DMS153 treated with DMSO at 0.1 percent for 48 hours (cell line): ENCODE data around the gene IRX4.

Source experiments
- DNase-seq: peaks from one replicate; lab custom pipeline; 2025; ENCODE audit not compliant: unreplicated experiment; lab: John Stamatoyannopoulos, UW

Gene IRX4

DNA sequence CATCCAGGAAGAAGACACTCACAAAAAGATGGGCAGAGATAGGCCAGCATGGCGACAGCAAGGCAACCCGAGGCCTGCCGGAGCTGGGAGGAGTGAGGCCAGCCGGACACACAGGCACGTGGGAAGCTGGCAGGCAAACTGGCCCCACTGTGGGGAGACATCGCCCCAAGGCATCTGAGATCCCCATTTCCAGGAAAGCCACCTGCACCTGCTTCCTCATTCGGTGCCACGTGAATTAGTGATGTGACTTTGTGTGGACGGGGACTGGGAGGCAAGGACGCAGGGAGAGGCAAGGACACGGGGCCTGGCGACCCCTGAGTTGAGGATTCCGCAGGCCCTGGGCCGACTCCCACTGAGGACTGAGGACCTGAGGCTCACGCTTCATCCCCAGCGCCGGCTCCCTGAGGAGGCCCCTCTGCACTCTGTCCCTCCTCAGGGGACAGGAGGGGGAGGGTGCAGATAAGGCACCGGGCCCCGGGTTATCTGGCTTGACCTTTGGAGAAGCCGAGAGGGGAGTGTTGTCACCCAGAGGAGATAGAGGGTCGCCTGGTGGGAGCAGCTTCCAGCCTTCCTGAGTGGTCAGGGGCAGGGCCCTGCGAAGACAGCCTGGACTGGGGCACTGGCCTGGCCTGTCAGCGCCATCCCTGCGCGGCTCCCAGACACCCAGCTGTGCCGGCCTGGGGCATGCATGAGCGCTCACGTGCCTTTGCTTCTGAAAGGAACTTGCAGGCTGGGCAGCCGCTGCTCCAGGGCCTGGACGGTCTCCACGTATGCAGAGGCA lies 41.8 kb downstream of the IRX4 start:
- no peak for DNase-seq

DNA sequence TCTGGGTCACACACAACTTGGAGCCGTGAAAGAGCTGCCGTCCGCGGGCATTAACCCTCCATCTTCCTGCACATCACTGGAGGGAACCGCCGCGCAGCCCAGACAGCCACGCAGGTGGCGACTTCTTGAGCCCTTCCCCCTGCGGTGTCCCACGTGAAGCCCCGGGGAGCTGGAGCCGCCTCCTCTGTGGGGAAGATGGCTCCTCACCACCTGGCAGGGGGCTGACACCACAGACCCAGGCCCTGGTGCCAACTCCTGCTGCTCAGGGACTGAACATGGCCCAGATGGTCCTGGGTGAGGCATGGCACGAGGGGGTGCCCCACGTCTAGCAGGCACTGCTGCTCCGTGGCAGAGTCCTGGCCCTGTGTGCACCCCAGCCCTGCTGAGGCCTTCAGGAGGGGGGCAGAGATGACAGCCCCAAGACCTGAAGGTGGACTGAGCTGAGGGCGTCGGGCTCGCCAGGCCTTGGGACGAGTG lies 42.6 kb downstream of the IRX4 start:
- no peak for DNase-seq

GRCh38 chr5:1838013-1838412 lies 44.7 kb downstream of the IRX4 start:
- no peak for DNase-seq

DNA sequence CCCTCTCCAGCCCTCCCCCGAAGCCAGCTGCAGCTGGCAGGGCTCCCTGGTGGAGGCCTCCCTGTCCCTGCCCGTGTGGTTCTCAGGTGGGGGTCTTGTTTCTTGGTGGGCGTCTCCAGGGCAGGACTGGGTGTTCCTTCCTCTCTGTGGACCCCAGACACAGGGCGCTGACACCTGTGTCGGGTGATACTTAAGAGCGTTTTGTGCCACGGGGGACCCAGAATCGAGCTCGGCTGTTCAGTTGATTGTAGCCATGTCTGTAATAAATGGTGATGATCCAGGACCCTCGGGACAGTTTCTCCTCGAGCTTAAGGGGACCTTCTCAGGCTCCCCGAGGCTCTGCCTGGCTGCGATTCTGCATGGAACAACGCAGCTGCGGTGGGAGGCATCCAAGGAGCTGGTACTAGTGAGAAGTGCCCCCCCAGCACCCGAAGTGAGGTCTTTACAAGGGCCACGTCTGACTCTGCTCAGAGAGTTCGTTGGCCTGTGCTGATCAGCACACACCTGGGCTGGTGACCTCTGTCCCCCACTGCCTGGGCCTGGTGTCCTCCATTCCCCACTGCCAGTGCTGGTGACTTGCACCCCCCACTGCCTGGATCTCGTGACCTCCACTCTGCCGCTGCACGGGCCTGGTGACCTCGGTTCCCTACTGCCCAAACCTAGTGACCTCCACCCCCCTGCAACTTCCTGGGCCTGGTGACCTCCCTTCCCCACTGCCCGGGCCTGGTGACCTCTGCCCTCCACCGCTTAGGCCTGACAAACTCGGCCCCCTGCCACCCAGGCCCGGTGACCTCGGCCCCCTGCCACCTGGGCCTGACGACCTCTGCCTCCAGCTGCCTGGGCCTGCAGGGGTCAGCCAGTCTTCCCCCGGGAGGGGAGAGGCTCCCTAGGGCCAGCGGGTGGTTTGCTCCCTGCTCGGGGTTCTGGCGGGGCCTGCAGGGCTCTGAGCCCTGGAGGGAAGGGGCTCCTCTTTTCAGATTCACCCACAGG lies 45.5 kb downstream of the IRX4 start:
- no peak for DNase-seq

DNA sequence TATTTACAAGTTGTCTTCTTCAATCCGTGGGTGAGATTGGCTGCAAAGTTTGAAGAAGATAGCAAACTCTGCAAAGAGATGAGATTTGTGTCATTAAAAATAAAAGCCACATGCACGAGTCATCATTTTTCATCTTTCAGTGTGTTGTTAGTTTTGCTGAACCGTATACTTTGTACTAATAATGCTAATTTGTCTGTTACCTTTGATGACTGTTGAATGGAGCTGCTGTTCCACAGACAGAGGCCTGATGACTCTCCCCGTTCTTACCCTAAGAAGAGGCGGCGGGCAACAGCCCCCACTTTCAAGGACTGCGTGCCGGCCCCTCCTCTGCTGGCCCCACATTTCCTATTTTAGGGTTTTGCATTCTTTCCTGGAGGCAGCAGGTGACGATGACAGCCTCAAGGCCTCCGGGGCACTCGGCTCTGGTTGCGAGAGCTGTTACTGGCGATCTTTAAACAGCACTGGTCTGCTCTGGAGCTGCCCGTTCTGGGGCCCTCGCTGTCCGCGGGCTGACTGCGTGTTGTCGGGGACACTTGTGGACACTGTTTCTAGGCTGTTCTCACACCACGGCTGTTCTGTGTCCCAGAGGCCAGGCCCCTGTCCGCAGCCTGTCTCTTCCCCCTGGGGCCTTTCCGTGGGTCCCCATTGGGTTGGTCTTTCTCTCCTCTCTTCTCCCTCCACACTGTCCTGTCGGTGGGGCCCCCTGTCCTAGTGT lies 46.4 kb downstream of the IRX4 start:
- no peak for DNase-seq

- DNase-seq = no peak
These were observed 47.3 kb downstream of the IRX4 start for GRCh38 chr5:1835431-1835830.

DNA sequence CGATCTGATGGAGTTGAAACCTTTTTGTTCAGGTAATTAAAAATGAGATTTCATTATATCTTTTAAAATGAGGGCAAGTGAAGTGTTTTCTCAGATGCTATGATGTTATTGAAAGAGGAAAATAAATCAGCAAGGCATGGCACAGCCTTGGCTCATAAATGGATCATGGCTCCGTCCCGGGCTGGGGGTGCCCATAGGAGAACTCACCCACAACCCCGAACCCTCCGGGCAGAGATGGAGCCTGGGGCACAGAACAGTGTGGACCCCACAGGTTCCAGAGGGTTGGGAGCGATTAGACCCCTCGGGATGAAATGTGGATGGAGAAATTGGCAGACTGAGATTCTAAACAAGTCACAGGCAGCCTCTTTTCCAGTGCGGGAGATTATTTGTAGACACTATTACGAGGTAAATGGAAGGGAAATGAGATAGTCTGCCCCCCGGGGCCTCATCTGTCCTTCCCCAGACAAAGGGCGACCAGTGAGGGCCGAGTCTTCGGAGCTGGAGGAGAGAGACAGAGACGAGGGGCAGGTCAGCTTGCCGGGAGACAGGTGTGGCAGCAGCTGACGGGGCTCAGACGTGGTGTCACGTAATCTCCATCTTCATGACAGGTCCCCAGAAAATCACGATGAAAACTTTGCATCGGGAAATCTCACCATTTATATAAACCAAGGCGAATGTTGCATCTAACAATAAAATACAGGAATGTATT lies 47.9 kb downstream of the IRX4 start:
- DNase-seq = no peak

DNA sequence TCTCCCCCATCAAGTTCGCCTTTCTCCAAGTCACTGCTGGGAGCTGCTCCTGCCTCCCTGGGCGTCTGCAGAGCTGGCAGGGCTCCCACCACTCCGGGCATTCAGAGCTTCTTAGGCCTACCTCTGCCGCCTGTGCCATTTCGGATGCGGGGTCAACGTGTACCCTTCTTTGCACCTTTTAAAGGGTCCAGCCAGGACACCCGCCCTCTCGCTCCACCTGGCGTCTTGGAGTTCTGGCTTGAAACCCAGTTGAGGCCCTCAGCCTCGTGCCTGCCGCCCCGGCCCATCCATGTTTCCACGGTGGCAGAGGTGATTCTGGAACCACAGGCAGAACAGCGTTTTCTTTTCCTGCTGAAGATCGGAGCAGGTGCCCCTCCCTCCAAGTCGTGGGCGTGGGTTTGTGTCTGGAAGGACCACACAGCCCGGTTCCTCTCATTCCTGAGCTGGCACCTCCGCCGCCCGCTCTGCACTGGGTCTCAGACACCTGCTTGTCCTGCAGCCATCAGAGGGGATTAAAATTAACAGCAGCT lies 48.6 kb downstream of the IRX4 start:
- no peak for DNase-seq

GRCh38 chr5:1833264-1834021 lies 49.3 kb downstream of the IRX4 start:
- DNase-seq = no peak

GRCh38 chr5:1832511-1833250 lies 50.0 kb downstream of the IRX4 start:
- no peak for DNase-seq

- no peak for DNase-seq
These were observed 50.9 kb downstream of the IRX4 start for GRCh38 chr5:1831677-1832313.

- no peak for DNase-seq
These were observed 51.5 kb downstream of the IRX4 start for GRCh38 chr5:1831257-1831656.

DNA sequence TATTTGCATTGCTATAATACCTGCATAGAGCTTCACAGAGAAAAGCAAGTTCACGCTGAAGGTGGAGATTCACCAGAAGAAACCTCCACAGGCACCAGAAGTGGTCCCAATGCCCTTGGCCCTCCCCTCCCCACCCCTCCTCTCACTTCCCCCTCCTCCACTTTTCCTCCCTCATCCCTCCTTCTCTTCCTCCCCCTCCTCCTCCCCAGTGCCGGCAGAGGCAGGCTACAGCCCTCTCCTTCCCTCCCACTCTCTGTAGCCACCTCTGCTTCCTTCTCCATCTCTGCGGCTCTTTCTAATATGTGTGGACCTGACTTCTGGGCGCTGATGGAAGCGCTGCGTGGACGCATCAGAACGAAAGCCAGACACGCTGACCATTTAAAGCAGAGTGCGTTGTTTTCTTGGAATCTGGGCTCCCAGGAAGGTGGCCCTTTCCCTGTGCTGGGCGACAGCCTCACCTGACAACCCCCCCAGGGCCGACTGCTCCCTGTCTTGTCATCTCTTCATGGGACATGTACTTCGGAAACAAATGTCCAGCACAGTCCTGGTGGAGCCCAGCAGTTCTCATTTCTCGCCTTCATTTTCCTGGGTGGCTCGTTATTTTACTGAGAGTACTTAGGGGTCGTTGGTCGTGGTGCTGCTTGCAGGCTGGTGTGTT lies 52.0 kb downstream of the IRX4 start:
- DNase-seq = no peak

GRCh38 chr5:1827886-1828397 lies 54.8 kb downstream of the IRX4 start:
- DNase-seq = no peak
